GM12875 (cell line): ENCODE measurements around the gene VWA1.
"Not testable (repeated sequence)": the region's sequence is repeated elsewhere in the genome, so short reads cannot be mapped to it uniquely, and the experiment has no call there.

ENCODE experiments used
- H3K4me3 ChIP-seq: one replicate; pipeline ENCODE4 v1.5.1; 2011; ENCODE audit warnings: low read depth, low read length, control low read depth
- CTCF ChIP-seq: IDR thresholded peaks from 2 replicates; pipeline ENCODE4 v1.5.1; 2011; ENCODE audit warnings: low read depth, mild to moderate bottlenecking, control low read depth, inconsistent platforms, low read length, moderate library complexity, borderline replicate concordance; ENCODE audit not compliant: insufficient read depth

VWA1 gene

GRCh38 chr1:1479547-1480487 is 44.3 kb downstream of the VWA1 start:
- no peak for TF ChIP-seq CTCF
- no peak overlapping the region for H3K4me3 ChIP-seq

- H3K4me3 ChIP-seq = not testable (repeated sequence)
Measured at GRCh38 chr1:1480488-1480867, 45.0 kb downstream of the VWA1 start.

- H3K4me3 ChIP-seq = not testable (repeated sequence)
Measured at GRCh38 chr1:1481811-1482210, 46.3 kb downstream of the VWA1 start.

- TF ChIP-seq CTCF = no peak
- no peak overlapping the region for H3K4me3 ChIP-seq
Measured at GRCh38 chr1:1482856-1483255, 47.4 kb downstream of the VWA1 start.

- no peak overlapping the region for H3K4me3 ChIP-seq
- TF ChIP-seq CTCF = no peak
Measured at GRCh38 chr1:1483714-1484113, 48.2 kb downstream of the VWA1 start.

- H3K4me3 ChIP-seq = not testable (repeated sequence)
Measured at GRCh38 chr1:1484976-1485750, 49.7 kb downstream of the VWA1 start.

GRCh38 chr1:1485755-1486317 is 50.3 kb downstream of the VWA1 start:
- H3K4me3 ChIP-seq = not testable (repeated sequence)

GRCh38 chr1:1487701-1488100 is 52.2 kb downstream of the VWA1 start:
- TF ChIP-seq CTCF = no peak

GRCh38 chr1:1489231-1489630 is 53.7 kb downstream of the VWA1 start:
- no peak for TF ChIP-seq CTCF
- no peak overlapping the region for H3K4me3 ChIP-seq

More at GRCh38 chr1:1487701-1488100, 52.2 kb downstream of the VWA1 start:
- no peak overlapping the region for H3K4me3 ChIP-seq
